DOHH2 (cell line): ENCODE measurements around the gene ANO8.

Source experiments
- H3F3A ChIP-seq: fragments of 200-600 bp; sonication (generic), shearing (Covaris generic); 2 replicates; pipeline ENCODE4 v1.6.0; 2016; ENCODE audit warnings: antibody characterized with exemption, mild to moderate bottlenecking; ENCODE audit not compliant: control insufficient read depth, insufficient read depth
- H3K27ac ChIP-seq: fragments of 200-600 bp; sonication (generic); 2 replicates; pipeline ENCODE4 v1.5.1; 2014; ENCODE audit warnings: low read depth, mild to moderate bottlenecking, low read length, moderate library complexity
- H3K27me3 ChIP-seq: fragments of 200-600 bp; sonication (generic); 2 replicates; pipeline ENCODE4 v1.6.1; 2014; ENCODE audit warnings: mild to moderate bottlenecking, low read length, mixed read lengths; ENCODE audit not compliant: control insufficient read depth
- H3K36me3 ChIP-seq: fragments of 200-600 bp; sonication (generic); 2 replicates; pipeline ENCODE4 v1.6.1; 2014; ENCODE audit warnings: mild to moderate bottlenecking, low read length, moderate library complexity, mixed read lengths; ENCODE audit not compliant: control insufficient read depth
- H3K4me1 ChIP-seq: fragments of 200-600 bp; sonication (generic); 2 replicates; pipeline ENCODE4 v1.6.1; 2014; ENCODE audit warnings: mild to moderate bottlenecking, low read length, mixed read lengths; ENCODE audit not compliant: control insufficient read depth
- H3K4me2 ChIP-seq: fragments of 200-600 bp; sonication (generic); 2 replicates; pipeline ENCODE4 v1.6.0; 2014; ENCODE audit warnings: mild to moderate bottlenecking, low read length, moderate library complexity
- H3K4me3 ChIP-seq: fragments of 200-600 bp; sonication (generic); 2 replicates; pipeline ENCODE4 v1.5.1; 2014; ENCODE audit warnings: mild to moderate bottlenecking, low read length, mixed read lengths
- H3K79me2 ChIP-seq: fragments of 200-600 bp; sonication (generic); 2 replicates; pipeline ENCODE4 v1.6.1; 2014; ENCODE audit warnings: mild to moderate bottlenecking, low read length, mixed read lengths; ENCODE audit not compliant: control insufficient read depth
- H3K9me2 ChIP-seq: fragments of 200-600 bp; sonication (generic); replicated peaks from 2 replicates; pipeline ENCODE4 v1.6.1; 2014; ENCODE audit warnings: mild to moderate bottlenecking, low read length, mixed read lengths; ENCODE audit not compliant: control insufficient read depth
- H3K9me3 ChIP-seq: fragments of 200-600 bp; sonication (generic); 2 replicates; pipeline ENCODE4 v1.6.1; 2014; ENCODE audit warnings: antibody characterized with exemption, low read length, mixed read lengths; ENCODE audit not compliant: control insufficient read depth, insufficient read depth
- H4K20me1 ChIP-seq: fragments of 200-600 bp; sonication (generic); 2 replicates; pipeline ENCODE4 v1.6.0; 2014; ENCODE audit warnings: low read depth, mild to moderate bottlenecking, antibody characterized with exemption, low read length, moderate library complexity; ENCODE audit not compliant: control insufficient read depth, insufficient read depth
- CTCF ChIP-seq: fragments of 200-600 bp; sonication (generic); IDR thresholded peaks from one replicate; pipeline ENCODE4 v1.5.1; 2014; ENCODE audit warnings: antibody characterized with exemption, mild to moderate bottlenecking, low read depth, low read length; ENCODE audit not compliant: poor library complexity, severe bottlenecking
- EZH2phosphoT487 ChIP-seq: fragments of 200-600 bp; sonication (generic); IDR thresholded peaks from 2 replicates; pipeline ENCODE4 v1.6.1; 2017; ENCODE audit warnings: borderline replicate concordance, mild to moderate bottlenecking, antibody characterized with exemption, low read length, moderate library complexity, mixed read lengths

Gene ANO8

GRCh38 chr19:17283504-17283996, 51.1 kb downstream of the ANO8 start:
- Histone ChIP-seq H3K9me2 (no peaks in the 10 kb centered on the region), H3K27ac (no peak overlapping the region), H3K27me3 (no peaks in the 10 kb centered on the region), H3K4me3 (no peak overlapping the region), H3K9me3 (no peaks in the 10 kb centered on the region), H3K4me2 (peak overlapping the region; percentile 80; the same call in 1 of the 2 replicates), H3K79me2 (peaks cover 33% of the 10 kb centered on the region), H3K4me1 (peaks cover 38% of the 10 kb centered on the region), H3F3A (peaks cover 29% of the 10 kb centered on the region), H3K36me3 (peaks cover 58% of the 10 kb centered on the region), H4K20me1 (peaks cover 13% of the 10 kb centered on the region; the same call in 1 of the 2 replicates)
- TF ChIP-seq CTCF (no peak), EZH2phosphoT487 (no peak)

- H3F3A ChIP-seq = peaks cover 24% of the 10 kb centered on the region
- H3K4me2 ChIP-seq = peak overlapping the region; percentile 80
- peaks cover 13% of the 10 kb centered on the region; the same call in 1 of the 2 replicates for H4K20me1 ChIP-seq
- peaks cover 60% of the 10 kb centered on the region for H3K36me3 ChIP-seq
- H3K27me3 ChIP-seq = no peaks in the 10 kb centered on the region
- no peaks in the 10 kb centered on the region for H3K9me3 ChIP-seq
- peak overlapping the region; percentile 85 for H3K4me3 ChIP-seq
- peaks cover 38% of the 10 kb centered on the region for H3K4me1 ChIP-seq
- TF ChIP-seq EZH2phosphoT487 (no peak), CTCF (peak; percentile 92)
- peak overlapping the region; percentile 92 for H3K27ac ChIP-seq
- H3K9me2 ChIP-seq = no peaks in the 10 kb centered on the region
- H3K79me2 ChIP-seq = peaks cover 33% of the 10 kb centered on the region
Measured at GRCh38 chr19:17282488-17283125, 52.0 kb downstream of the ANO8 start.

- H4K20me1 ChIP-seq = peaks cover 13% of the 10 kb centered on the region; the same call in 1 of the 2 replicates
- peak within 1 kb of the TSS; percentile 80 for H3K4me2 ChIP-seq
- H3K27me3 ChIP-seq = no peaks in the 10 kb centered on the region
- no peaks in the 10 kb centered on the region for H3K9me3 ChIP-seq
- H3F3A ChIP-seq = peaks cover 23% of the 10 kb centered on the region
- H3K4me1 ChIP-seq = peaks cover 38% of the 10 kb centered on the region
- peaks cover 33% of the 10 kb centered on the region for H3K79me2 ChIP-seq
- TF ChIP-seq EZH2phosphoT487 = no peak
- no peak for TF ChIP-seq CTCF
- H3K36me3 ChIP-seq = peaks cover 63% of the 10 kb centered on the region
- H3K4me3 ChIP-seq = peak within 1 kb of the TSS; percentile 85
- no peaks in the 10 kb centered on the region for H3K9me2 ChIP-seq
- peak within 1 kb of the TSS; percentile 92 for H3K27ac ChIP-seq
Measured at GRCh38 chr19:17281391-17282304, 53.0 kb downstream of the ANO8 start, which contains the start of gene ANKLE1. ANKLE1 (plus strand) TSS chr19:17281901; CDS start chr19:17281921, 20 bp downstream.
